HEK293 (cell line): ENCODE measurements around the gene PDIA5.

Source experiments
- CTCF ChIA-PET: fragments of 350-600 bp; formaldehyde crosslinking; extraction: SDS; loops from one replicate; lab custom pipeline; 2021; ENCODE audit warnings: antibody characterized with exemption; lab: Yijun Ruan, JAX
- POLR2A ChIA-PET: fragments of 300-600 bp; formaldehyde crosslinking; extraction: SDS; loops from one replicate; lab custom pipeline; 2020; ENCODE audit warnings: antibody characterized with exemption, inconsistent platforms; lab: Yijun Ruan, JAX
- H3K27ac ChIP-seq: fragments of 200-500 bp; sonication (Bioruptor generic); 2 replicates; pipeline ENCODE4 v1.5.1; 2014; ENCODE audit warnings: low read depth, low read length, control low read depth, inconsistent platforms; ENCODE audit errors: extremely low read depth
- H3K36me3 ChIP-seq, 2 experiments: fragments of 200-500 bp in 1 of 2; sonication (Bioruptor generic) in 1 of 2; 1 replicate in 1 of 2; 2 replicates in 1 of 2; pipeline ENCODE4 v1.5.1; 2014 to 2017; ENCODE audit warnings: inconsistent platforms in 2 of 2, low read length in 2 of 2; ENCODE audit not compliant: control insufficient read depth in 2 of 2, insufficient read depth in 1 of 2
- H3K4me1 ChIP-seq: fragments of 200-500 bp; sonication (Bioruptor generic); 2 replicates; pipeline ENCODE4 v1.5.1; 2014; ENCODE audit warnings: mild to moderate bottlenecking, low read length, inconsistent platforms; ENCODE audit not compliant: control insufficient read depth, insufficient read depth
- H3K4me3 ChIP-seq: 2 replicates; pipeline ENCODE4 v1.5.1; 2011; ENCODE audit warnings: low read depth, mild to moderate bottlenecking, control low read depth, low read length, moderate library complexity
- H3K9me3 ChIP-seq: fragments of 200-500 bp; sonication (Bioruptor generic); 2 replicates; pipeline ENCODE4 v1.5.1; 2014; ENCODE audit warnings: low read depth, low read length, inconsistent platforms; ENCODE audit not compliant: control insufficient read depth, insufficient read depth
- GLI2 ChIP-seq: fragments of 450-650 bp; formaldehyde crosslinking; IDR thresholded peaks from 2 replicates; pipeline ENCODE4; 2017; ENCODE audit warnings: missing biosample characterization, missing genetic modification characterization, low read depth, borderline replicate concordance
- IKZF3 ChIP-seq: fragments of 450-650 bp; IDR thresholded peaks from 2 replicates; pipeline ENCODE4 v1.5.0; 2018; ENCODE audit warnings: missing biosample characterization, mild to moderate bottlenecking, missing genetic modification characterization, moderate library complexity
- SETDB1 ChIP-seq: IDR thresholded peaks from one replicate; pipeline ENCODE4 v1.6.1; 2017; ENCODE audit warnings: mild to moderate bottlenecking, low read length, moderate library complexity, mixed read lengths; ENCODE audit not compliant: insufficient read length
- ZFP3 ChIP-seq: fragments of 450-650 bp; formaldehyde crosslinking; IDR thresholded peaks from 2 replicates; pipeline ENCODE4 v1.5.1; 2016; ENCODE audit warnings: low read depth, missing biosample characterization, missing genetic modification characterization
- ZNF138 ChIP-seq: fragments of 450-650 bp; formaldehyde crosslinking; IDR thresholded peaks from 2 replicates; pipeline ENCODE4 v1.5.1; 2016; ENCODE audit warnings: missing biosample characterization, missing genetic modification characterization, borderline replicate concordance
- ZNF341 ChIP-seq: fragments of 450-650 bp; formaldehyde crosslinking; IDR thresholded peaks from 2 replicates; pipeline ENCODE4; 2016; ENCODE audit warnings: low read depth, missing biosample characterization, missing genetic modification characterization
- ZNF366 ChIP-seq: fragments of 450-650 bp; formaldehyde crosslinking; conservative IDR thresholded peaks from 2 replicates; pipeline ENCODE4 v1.5.1; 2016; ENCODE audit warnings: missing biosample characterization, missing genetic modification characterization
- ZNF391 ChIP-seq: fragments of 450-650 bp; formaldehyde crosslinking; IDR thresholded peaks from 2 replicates; pipeline ENCODE4 v1.5.1; 2016; ENCODE audit warnings: low read depth, missing biosample characterization, missing genetic modification characterization, borderline replicate concordance
- ZNF426 ChIP-seq: fragments of 450-650 bp; formaldehyde crosslinking; IDR thresholded peaks from 2 replicates; pipeline ENCODE4 v1.5.1; 2017; ENCODE audit warnings: missing biosample characterization, missing genetic modification characterization, mild to moderate bottlenecking, inconsistent platforms, moderate library complexity
- ZNF544 ChIP-seq: fragments of 450-650 bp; formaldehyde crosslinking; IDR thresholded peaks from 2 replicates; pipeline ENCODE4 v1.5.0; 2017; ENCODE audit warnings: missing biosample characterization, missing genetic modification characterization
- ZNF585B ChIP-seq: fragments of 450-650 bp; formaldehyde crosslinking; IDR thresholded peaks from 2 replicates; pipeline ENCODE4 v1.5.1; 2016; ENCODE audit warnings: missing biosample characterization, missing genetic modification characterization
- ZSCAN23 ChIP-seq: fragments of 450-650 bp; formaldehyde crosslinking; IDR thresholded peaks from 2 replicates; pipeline ENCODE4 v1.5.1; 2016; ENCODE audit warnings: missing biosample characterization, missing genetic modification characterization
- TF ChIP-seq, protein P1 (sequence below): fragments of 450-650 bp; IDR thresholded peaks from 2 replicates; pipeline ENCODE4 v1.5.1; 2018; ENCODE audit warnings: missing biosample characterization, missing genetic modification characterization
- TF ChIP-seq, protein P2 (sequence below): fragments of 450-650 bp; formaldehyde crosslinking; IDR thresholded peaks from 2 replicates; pipeline ENCODE4 v1.5.1; 2016; ENCODE audit warnings: missing biosample characterization, missing genetic modification characterization
- TF ChIP-seq, protein P3 (sequence below): fragments of 450-650 bp; formaldehyde crosslinking; IDR thresholded peaks from 2 replicates; pipeline ENCODE4 v1.5.1; 2016; ENCODE audit warnings: missing biosample characterization, missing genetic modification characterization, borderline replicate concordance
- TF ChIP-seq, protein P4 (sequence below): fragments of 450-650 bp; formaldehyde crosslinking; IDR thresholded peaks from 2 replicates; pipeline ENCODE4 v1.5.1; 2016; ENCODE audit warnings: missing biosample characterization, missing genetic modification characterization
- TF ChIP-seq, protein P5 (sequence below): fragments of 450-650 bp; formaldehyde crosslinking; IDR thresholded peaks from 2 replicates; pipeline ENCODE4 v1.5.1; 2017; ENCODE audit warnings: missing biosample characterization, missing genetic modification characterization

PDIA5 gene

DNA sequence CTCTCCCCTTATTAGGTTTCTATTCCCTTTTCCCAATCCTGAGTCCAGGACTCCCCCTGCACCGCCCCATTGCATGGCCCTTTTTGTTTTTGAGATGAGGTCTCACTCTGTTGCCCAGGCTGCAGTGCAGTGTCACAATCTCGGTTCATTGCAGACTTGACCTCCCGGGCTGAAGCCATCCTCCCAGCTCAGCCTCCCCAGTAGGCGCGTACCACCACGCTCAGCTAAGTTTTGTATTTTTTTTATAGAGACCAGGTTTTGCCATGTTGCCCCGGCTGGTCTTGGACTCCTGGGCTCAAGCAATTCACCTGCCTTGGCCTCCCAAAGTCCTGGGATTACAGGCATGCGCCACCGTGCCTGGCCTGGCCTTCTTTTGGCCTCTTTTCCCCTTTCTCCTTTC is 29.3 kb downstream of the PDIA5 start (continued):
- no peak for TF ChIP-seq ZFP3 (tag by site-specific recombination)
- TF ChIP-seq, protein P1, sequence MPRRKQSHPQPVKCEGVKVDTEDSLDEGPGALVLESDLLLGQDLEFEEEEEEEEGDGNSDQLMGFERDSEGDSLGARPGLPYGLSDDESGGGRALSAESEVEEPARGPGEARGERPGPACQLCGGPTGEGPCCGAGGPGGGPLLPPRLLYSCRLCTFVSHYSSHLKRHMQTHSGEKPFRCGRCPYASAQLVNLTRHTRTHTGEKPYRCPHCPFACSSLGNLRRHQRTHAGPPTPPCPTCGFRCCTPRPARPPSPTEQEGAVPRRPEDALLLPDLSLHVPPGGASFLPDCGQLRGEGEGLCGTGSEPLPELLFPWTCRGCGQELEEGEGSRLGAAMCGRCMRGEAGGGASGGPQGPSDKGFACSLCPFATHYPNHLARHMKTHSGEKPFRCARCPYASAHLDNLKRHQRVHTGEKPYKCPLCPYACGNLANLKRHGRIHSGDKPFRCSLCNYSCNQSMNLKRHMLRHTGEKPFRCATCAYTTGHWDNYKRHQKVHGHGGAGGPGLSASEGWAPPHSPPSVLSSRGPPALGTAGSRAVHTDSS (tag by site-specific recombination), result no peak
- TF ChIP-seq GLI2 (tag by site-specific recombination), result no peak
- TF ChIP-seq, protein P2, sequence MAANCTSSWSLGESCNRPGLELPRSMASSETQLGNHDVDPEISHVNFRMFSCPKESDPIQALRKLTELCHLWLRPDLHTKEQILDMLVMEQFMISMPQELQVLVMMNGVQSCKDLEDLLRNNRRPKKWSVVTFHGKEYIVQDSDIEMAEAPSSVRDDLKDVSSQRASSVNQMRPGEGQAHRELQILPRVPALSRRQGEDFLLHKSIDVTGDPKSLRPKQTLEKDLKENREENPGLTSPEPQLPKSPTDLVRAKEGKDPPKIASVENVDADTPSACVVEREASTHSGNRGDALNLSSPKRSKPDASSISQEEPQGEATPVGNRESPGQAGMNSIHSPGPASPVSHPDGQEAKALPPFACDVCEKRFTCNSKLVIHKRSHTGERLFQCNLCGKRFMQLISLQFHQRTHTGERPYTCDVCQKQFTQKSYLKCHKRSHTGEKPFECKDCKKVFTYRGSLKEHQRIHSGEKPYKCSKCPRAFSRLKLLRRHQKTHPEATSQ, result no peak
- TF ChIP-seq ZSCAN23 (tag by site-specific recombination), result no peak
- TF ChIP-seq ZNF544, result no peak
- TF ChIP-seq, protein P3, sequence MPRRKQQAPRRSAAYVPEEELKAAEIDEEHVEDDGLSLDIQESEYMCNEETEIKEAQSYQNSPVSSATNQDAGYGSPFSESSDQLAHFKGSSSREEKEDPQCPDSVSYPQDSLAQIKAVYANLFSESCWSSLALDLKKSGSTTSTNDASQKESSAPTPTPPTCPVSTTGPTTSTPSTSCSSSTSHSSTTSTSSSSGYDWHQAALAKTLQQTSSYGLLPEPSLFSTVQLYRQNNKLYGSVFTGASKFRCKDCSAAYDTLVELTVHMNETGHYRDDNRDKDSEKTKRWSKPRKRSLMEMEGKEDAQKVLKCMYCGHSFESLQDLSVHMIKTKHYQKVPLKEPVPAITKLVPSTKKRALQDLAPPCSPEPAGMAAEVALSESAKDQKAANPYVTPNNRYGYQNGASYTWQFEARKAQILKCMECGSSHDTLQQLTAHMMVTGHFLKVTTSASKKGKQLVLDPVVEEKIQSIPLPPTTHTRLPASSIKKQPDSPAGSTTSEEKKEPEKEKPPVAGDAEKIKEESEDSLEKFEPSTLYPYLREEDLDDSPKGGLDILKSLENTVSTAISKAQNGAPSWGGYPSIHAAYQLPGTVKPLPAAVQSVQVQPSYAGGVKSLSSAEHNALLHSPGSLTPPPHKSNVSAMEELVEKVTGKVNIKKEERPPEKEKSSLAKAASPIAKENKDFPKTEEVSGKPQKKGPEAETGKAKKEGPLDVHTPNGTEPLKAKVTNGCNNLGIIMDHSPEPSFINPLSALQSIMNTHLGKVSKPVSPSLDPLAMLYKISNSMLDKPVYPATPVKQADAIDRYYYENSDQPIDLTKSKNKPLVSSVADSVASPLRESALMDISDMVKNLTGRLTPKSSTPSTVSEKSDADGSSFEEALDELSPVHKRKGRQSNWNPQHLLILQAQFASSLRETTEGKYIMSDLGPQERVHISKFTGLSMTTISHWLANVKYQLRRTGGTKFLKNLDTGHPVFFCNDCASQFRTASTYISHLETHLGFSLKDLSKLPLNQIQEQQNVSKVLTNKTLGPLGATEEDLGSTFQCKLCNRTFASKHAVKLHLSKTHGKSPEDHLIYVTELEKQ (tag by site-specific recombination), result no peak
- TF ChIP-seq, protein P4, sequence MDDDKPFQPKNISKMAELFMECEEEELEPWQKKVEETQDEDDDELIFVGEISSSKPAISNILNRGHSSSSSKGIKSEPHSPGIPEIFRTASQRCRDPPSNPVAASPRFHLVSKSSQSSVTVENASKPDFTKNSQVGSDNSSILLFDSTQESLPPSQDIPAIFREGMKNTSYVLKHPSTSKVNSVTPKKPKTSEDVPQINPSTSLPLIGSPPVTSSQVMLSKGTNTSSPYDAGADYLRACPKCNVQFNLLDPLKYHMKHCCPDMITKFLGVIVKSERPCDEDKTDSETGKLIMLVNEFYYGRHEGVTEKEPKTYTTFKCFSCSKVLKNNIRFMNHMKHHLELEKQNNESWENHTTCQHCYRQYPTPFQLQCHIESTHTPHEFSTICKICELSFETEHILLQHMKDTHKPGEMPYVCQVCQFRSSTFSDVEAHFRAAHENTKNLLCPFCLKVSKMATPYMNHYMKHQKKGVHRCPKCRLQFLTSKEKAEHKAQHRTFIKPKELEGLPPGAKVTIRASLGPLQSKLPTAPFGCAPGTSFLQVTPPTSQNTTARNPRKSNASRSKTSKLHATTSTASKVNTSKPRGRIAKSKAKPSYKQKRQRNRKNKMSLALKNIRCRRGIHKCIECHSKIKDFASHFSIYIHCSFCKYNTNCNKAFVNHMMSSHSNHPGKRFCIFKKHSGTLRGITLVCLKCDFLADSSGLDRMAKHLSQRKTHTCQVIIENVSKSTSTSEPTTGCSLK, result no peak
- TF ChIP-seq ZNF341 (tag by site-specific recombination), result no peak
- TF ChIP-seq SETDB1, result no peak
- TF ChIP-seq, protein P5, sequence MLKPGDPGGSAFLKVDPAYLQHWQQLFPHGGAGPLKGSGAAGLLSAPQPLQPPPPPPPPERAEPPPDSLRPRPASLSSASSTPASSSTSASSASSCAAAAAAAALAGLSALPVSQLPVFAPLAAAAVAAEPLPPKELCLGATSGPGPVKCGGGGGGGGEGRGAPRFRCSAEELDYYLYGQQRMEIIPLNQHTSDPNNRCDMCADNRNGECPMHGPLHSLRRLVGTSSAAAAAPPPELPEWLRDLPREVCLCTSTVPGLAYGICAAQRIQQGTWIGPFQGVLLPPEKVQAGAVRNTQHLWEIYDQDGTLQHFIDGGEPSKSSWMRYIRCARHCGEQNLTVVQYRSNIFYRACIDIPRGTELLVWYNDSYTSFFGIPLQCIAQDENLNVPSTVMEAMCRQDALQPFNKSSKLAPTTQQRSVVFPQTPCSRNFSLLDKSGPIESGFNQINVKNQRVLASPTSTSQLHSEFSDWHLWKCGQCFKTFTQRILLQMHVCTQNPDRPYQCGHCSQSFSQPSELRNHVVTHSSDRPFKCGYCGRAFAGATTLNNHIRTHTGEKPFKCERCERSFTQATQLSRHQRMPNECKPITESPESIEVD, result no peak

DNA sequence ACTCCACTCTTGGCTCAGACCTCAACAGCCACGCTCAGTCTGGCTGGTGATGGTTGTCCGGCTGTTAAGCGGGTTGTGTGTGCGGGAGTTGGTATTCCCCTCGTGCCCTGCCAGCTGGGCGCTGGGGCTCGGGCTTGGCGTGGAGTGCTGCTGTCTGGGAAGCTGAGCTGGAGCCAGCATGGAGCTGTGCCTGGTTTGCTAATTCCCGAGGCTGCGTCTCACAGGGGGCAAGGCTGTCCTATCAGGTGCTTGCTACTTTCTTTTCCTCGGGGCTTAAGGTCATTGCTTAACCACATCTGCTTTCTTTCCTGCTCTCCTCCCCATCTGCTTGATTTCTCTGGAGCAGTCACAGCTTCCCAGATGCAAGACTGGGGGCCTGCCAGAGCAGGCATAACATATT is 29.9 kb downstream of the PDIA5 start:
- no peaks in the 10 kb centered on the region for H3K4me1 ChIP-seq
- H3K27ac ChIP-seq, result no peak overlapping the region
- H3K9me3 ChIP-seq, result no peaks in the 10 kb centered on the region
- H3K36me3 ChIP-seq, result peaks cover 0 to 86% of the 10 kb centered on the region in 2 experiments; a peak in 1 of 3 replicates
- TF ChIP-seq ZNF138 (no peak), ZNF391 (tag by site-specific recombination) (no peak), IKZF3 (no peak), ZNF585B (no peak), ZNF426 (tag by site-specific recombination) (no peak), ZNF366 (tag by site-specific recombination) (no peak)
- ChIA-PET POLR2A (no interaction called here), CTCF (no interaction called here)
- H3K4me3 ChIP-seq, result no peak overlapping the region
